Epithelial cell of proximal tubule (primary cell): Measurements from ENCODE around the gene LCLAT1. TPM values are rescaled to one million over a fixed set of nuclear protein-coding genes. Genes with fewer than 3 reads are reported as not detected.

Experiments used
- DNase-seq: peaks from one replicate; pipeline ENCODE4 v3.0.0-alpha.2; 2011; ENCODE audit warnings: low read depth
- H3K4me3 ChIP-seq: 2 replicates; pipeline ENCODE4 v1.5.1; 2011; ENCODE audit warnings: low read depth, mild to moderate bottlenecking, low read length
- total RNA-seq: library from RNA; depleted of rRNA; stranded (reverse); fragments of >200 nt; gene quantifications from 2 replicates; pipeline ENCODE4 v1.2.3, GENCODE V29; 2015
- TF ChIP-seq, protein P1 (sequence below): conservative IDR thresholded peaks from 2 replicates; pipeline ENCODE4 v1.5.1; 2012; ENCODE audit warnings: low read depth, mild to moderate bottlenecking, low read length

The LCLAT1 gene
- total RNA-seq, 1 donor from 2014 or later = 13.4 TPM

DNA sequence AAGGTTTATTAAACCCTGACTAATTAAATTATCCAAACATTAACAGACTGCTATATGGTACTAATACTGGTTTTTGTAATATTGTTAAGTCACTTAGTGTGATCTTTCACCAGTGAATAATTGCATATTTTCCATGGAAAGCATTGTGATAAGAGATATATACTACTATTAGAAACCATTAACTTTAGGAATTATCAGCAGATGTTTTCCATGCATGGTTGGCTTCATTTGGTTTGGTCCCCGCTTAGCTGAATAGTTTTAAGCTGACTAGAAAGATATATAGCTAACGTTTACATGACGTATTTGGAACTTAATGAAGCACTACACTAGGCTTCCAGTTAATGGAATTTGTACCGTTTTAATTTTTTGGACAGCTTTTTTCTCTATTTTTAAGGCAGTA is 37.9 kb downstream of the LCLAT1 start:
- no peak for DNase-seq
- H3K4me3 ChIP-seq = no peak overlapping the region
- TF ChIP-seq, protein P1, sequence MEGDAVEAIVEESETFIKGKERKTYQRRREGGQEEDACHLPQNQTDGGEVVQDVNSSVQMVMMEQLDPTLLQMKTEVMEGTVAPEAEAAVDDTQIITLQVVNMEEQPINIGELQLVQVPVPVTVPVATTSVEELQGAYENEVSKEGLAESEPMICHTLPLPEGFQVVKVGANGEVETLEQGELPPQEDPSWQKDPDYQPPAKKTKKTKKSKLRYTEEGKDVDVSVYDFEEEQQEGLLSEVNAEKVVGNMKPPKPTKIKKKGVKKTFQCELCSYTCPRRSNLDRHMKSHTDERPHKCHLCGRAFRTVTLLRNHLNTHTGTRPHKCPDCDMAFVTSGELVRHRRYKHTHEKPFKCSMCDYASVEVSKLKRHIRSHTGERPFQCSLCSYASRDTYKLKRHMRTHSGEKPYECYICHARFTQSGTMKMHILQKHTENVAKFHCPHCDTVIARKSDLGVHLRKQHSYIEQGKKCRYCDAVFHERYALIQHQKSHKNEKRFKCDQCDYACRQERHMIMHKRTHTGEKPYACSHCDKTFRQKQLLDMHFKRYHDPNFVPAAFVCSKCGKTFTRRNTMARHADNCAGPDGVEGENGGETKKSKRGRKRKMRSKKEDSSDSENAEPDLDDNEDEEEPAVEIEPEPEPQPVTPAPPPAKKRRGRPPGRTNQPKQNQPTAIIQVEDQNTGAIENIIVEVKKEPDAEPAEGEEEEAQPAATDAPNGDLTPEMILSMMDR = no peak

DNA sequence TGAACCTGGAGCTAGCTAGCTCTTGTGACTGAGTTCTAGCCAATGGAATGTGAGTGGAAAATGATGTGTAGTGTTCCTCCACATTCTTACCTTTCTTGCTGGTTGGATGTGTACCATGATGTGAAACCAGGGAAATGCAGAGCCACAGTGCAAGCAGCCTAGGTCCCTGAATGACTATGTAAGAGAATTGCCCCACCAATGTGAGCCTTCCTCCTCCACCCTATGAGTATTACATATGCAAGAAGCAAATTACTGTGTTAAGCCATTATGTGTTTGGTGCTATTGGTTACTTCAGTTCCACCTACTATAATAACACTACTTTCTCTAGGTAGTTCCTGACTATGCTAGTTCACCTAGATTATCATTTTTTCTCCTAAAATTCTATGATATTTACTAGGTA is 39.6 kb downstream of the LCLAT1 start:
- H3K4me3 ChIP-seq = no peak overlapping the region
- DNase-seq = no peak
- TF ChIP-seq, protein P1 = no peak

DNA sequence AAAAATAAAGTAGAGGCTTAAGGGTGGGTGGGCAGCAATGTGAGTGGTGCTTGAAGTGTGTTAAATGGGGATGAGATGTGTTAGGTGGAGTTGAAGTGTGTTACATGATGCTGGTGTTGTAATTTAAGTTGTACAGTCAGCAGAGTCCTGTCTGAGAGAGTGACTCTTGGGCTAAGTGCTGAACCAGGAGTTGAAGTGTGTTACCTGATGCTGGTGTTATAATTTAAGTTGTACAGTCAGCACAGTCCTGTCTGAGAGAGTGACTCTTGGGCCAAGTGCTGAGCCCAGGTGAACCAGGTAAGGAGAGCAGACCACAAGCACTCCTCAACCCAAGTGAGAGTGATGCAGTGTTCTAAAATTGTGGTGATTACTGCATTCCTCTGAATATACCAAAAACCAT is 40.6 kb downstream of the LCLAT1 start:
- no peak for DNase-seq
- H3K4me3 ChIP-seq = no peak overlapping the region
- TF ChIP-seq, protein P1 = no peak

DNA sequence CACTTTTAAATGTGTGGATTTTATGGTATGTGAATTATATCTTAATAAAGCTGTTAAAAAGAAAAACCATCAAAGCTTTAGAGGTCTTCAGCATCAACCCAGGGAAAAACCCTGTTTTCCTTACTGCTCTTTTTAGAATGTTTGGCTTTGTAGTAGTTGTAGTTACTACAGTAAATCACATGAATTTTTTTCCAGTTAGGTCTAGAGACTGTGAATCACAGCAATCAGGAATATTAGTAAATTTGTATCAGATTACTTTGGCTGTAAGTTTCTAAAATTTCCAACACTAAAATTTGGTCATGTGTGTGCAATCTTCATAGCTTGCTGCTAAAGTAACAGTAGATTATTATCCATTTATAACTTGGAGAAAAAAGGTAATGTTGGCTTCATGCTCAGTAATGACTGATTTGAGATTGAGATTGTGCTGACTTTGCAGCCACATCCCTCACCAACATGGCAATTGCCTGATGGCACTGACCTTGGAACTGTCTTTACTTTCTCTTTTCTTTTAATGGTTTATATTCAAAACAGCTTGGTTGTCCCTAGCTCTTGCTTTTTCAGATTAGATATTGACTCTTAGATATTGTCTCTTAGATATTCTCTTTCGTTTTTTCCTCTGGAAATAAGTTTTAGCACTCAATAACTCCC is 41.1 kb downstream of the LCLAT1 start:
- DNase-seq = no peak
- TF ChIP-seq, protein P1 = no peak
- no peak overlapping the region for H3K4me3 ChIP-seq

DNA sequence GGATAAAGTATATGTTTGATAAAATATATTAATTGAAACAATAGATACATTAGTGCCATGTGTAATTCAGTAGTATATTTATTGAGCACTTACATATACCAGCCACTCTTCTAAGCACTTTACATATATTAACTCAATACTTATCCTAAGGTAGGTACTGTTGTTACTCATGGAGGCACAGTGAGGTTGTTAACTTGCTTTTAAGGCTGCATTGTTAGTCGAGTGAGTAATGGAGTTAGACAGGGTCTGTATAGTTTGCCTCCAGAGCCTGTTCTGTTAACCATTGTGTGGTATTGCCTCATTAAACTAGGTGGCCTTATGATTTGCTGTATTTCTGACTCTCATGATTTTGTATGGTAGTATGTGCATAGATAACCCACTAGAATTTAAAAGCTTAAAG is 44.2 kb downstream of the LCLAT1 start:
- TF ChIP-seq, protein P1 = no peak
- no peak for DNase-seq

DNA sequence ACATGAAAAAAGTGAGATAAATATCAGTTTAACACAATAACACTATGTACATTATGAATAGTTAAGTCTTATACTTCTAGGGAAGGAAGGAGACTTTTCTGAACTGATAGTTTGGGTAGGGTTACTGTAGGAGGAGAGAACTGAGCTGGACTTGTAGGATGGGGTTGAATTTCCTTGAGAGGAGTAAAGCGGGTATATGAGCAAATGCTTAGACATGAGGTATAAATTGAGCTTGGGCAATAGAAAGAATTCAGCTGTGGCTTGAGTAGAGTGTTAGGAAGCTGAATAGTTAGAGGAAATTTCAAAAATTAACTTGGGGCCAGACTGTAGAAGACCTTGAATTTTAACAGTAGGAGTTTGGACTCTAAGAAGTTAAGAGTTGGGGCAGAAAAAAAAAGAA is 45.1 kb downstream of the LCLAT1 start:
- DNase-seq = no peak
- no peak overlapping the region for H3K4me3 ChIP-seq
- TF ChIP-seq, protein P1 = no peak

More for the DNA sequence above, 44.2 kb downstream of the LCLAT1 start:
- no peak overlapping the region for H3K4me3 ChIP-seq

DNA sequence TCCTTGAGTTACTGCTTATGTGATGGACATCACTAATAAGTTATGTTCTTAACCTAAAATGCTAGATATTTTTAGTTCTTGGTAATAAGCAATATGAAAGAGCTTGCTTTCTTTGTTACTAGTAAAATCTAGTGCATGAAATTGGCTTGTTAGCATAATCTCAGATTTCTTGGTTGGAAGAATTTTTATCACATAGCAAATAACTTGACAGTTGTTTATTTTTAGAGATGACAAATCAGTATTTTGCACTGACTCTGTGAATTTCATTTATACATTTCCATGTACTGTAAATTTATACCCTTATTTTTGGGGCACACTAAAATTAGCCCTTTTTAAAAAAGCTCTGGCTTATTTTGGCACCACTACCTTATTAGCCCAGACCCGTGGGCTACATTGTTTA is 45.6 kb downstream of the LCLAT1 start:
- TF ChIP-seq, protein P1 = no peak
- H3K4me3 ChIP-seq = no peak overlapping the region
- DNase-seq = no peak
